GM23248 (cell line): Measurements from ENCODE around the gene NCR2.

Experiments
- EZH2 ChIP-seq: fragments of 200-600 bp; sonication (generic); IDR thresholded peaks from 2 replicates; pipeline ENCODE4 v1.6.1; 2018; ENCODE audit warnings: antibody characterized with exemption, mild to moderate bottlenecking; ENCODE audit not compliant: insufficient read depth, poor library complexity, severe bottlenecking
- EZH2phosphoT487 ChIP-seq: fragments of 200-600 bp; sonication (generic); IDR thresholded peaks from 2 replicates; pipeline ENCODE4 v1.6.1; 2018; ENCODE audit warnings: antibody characterized with exemption, moderate library complexity, mild to moderate bottlenecking, low read depth; ENCODE audit not compliant: insufficient read depth

- no peak for TF ChIP-seq EZH2
- no peak for TF ChIP-seq EZH2phosphoT487
These were observed 9.9 kb upstream of the NCR2 start for GRCh38 chr6:41325446-41326066.
